SJSA1 (cell line): ENCODE measurements around the gene PTOV1. TPM values are rescaled to one million over a fixed set of nuclear protein-coding genes. Genes with fewer than 3 reads are reported as not detected.
"Not testable (repeated sequence)": the region's sequence is repeated elsewhere in the genome, so short reads cannot be mapped to it uniquely, and the experiment has no call there.

Source experiments
- DNase-seq, 2 experiments: peaks; one replicate each; pipeline ENCODE4 v3.0.0-alpha.2; 2015 to 2020; ENCODE audit warnings: low spot score in 2 of 2, low read depth in 1 of 2
- H3K27ac ChIP-seq: fragments of 250-450 bp; sonication (Bioruptor Pico); 2 replicates; pipeline ENCODE4 v1.5.1; 2020; ENCODE audit warnings: mild to moderate bottlenecking, moderate library complexity
- H3K27me3 ChIP-seq: fragments of 250-450 bp; sonication (Bioruptor Pico); replicated peaks from 2 replicates; pipeline ENCODE4 v1.5.1; 2020; ENCODE audit warnings: mild to moderate bottlenecking, moderate library complexity
- H3K36me3 ChIP-seq: fragments of 250-450 bp; sonication (Bioruptor Pico); 2 replicates; pipeline ENCODE4 v1.5.1; 2020; ENCODE audit warnings: mild to moderate bottlenecking
- H3K4me1 ChIP-seq: fragments of 250-450 bp; sonication (Bioruptor Pico); replicated peaks from 2 replicates; pipeline ENCODE4 v1.6.1; 2021; ENCODE audit warnings: mild to moderate bottlenecking
- H3K4me3 ChIP-seq: fragments of 250-450 bp; sonication (Bioruptor Pico); 2 replicates; pipeline ENCODE4 v1.5.1; 2020; ENCODE audit warnings: mild to moderate bottlenecking
- H3K9me3 ChIP-seq: fragments of 250-450 bp; sonication (Bioruptor Pico); replicated peaks from 2 replicates; pipeline ENCODE4 v1.5.1; 2020; ENCODE audit warnings: mild to moderate bottlenecking
- total RNA-seq: library from RNA; depleted of rRNA; stranded (reverse); fragments of >200 nt; shearing (Covaris generic); gene quantifications from 2 replicates; pipeline ENCODE4 v1.2.3, GENCODE V29; 2014

The PTOV1 gene
- total RNA-seq, 1 experiment from 2014 or later, result 98.0 TPM

- no peak for DNase-seq
- Histone ChIP-seq H3K9me3 (no peaks in the 10 kb centered on the region), H3K36me3 (peaks cover 15% of the 10 kb centered on the region), H3K4me1 (peaks cover 25% of the 10 kb centered on the region), H3K27ac (no peak overlapping the region), H3K27me3 (no peaks in the 10 kb centered on the region), H3K4me3 (no peak overlapping the region)
These were observed 41.0 kb upstream of the PTOV1 start for GRCh38 chr19:49809941-49810389.

GRCh38 chr19:49811328-49811727 is 39.6 kb upstream of the PTOV1 start:
- H3K4me3 ChIP-seq, result no peak overlapping the region
- H3K4me1 ChIP-seq, result peaks cover 25% of the 10 kb centered on the region
- no peaks in the 10 kb centered on the region for H3K9me3 ChIP-seq
- peaks cover 3% of the 10 kb centered on the region for H3K36me3 ChIP-seq
- no peaks in the 10 kb centered on the region for H3K27me3 ChIP-seq
- no peak for DNase-seq
- H3K27ac ChIP-seq, result no peak overlapping the region

DNA sequence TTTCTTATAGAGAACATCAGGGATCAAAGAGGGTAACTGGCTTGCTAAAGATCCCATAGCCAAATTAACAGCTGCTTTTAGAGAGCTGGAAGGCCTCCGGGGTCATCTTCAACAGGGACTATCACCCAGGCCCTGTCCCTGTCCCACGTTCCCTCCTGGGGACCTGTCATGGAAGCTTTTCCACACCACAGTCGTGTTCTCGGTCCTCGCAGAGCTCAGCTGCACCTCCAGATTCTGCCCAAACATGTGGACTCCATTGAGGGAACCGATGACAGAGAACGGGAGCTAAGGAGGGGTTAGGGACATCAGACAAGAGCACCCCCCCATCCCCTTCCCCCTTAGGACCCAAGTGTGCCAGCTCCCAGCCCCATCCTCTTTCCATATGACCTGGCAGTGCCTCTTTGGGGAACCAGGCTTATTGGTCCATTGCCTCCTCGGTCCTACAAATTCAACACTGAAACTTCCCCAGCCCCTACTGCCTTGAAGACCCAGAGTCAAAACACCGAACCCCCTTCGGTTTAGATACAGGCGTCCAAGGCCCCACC is 38.4 kb upstream of the PTOV1 start:
- DNase-seq, result no peak
- Histone ChIP-seq H3K4me1 (peaks cover 25% of the 10 kb centered on the region), H3K36me3 (no peaks in the 10 kb centered on the region), H3K27me3 (no peaks in the 10 kb centered on the region), H3K4me3 (peak overlapping the region; percentile 48), H3K27ac (peak overlapping the region; percentile 96), H3K9me3 (no peaks in the 10 kb centered on the region)

- Histone ChIP-seq H3K36me3 (peaks cover 1% of the 10 kb centered on the region; the same call in 1 of the 2 replicates), H3K9me3 (no peaks in the 10 kb centered on the region), H3K4me1 (peaks cover 25% of the 10 kb centered on the region), H3K4me3 (peak within 1 kb of the TSS; percentile 48), H3K27me3 (no peaks in the 10 kb centered on the region), H3K27ac (peak within 1 kb of the TSS; percentile 96)
- peak; percentile 95 to 97 for DNase-seq
These were observed 37.7 kb upstream of the PTOV1 start, which contains the start of gene FUZ for GRCh38 chr19:49812997-49813861. TSS of gene FUZ (minus strand) at chr19:49813292. CDS start at chr19:49813106, 186 bp downstream.

- H3K4me1 ChIP-seq, result peaks cover 23% of the 10 kb centered on the region
- H3K4me3 ChIP-seq, result peak overlapping the region; percentile 48
- no peaks in the 10 kb centered on the region for H3K27me3 ChIP-seq
- peak overlapping the region; percentile 96 for H3K27ac ChIP-seq
- H3K36me3 ChIP-seq, result peaks cover 7% of the 10 kb centered on the region; the same call in 1 of the 2 replicates
- H3K9me3 ChIP-seq, result no peaks in the 10 kb centered on the region
- no peak for DNase-seq
These were observed 36.9 kb upstream of the PTOV1 start for GRCh38 chr19:49814010-49814409.

- Histone ChIP-seq H3K27me3 (no peaks in the 10 kb centered on the region), H3K36me3 (peaks cover 11% of the 10 kb centered on the region; the same call in 1 of the 2 replicates), H3K9me3 (no peaks in the 10 kb centered on the region), H3K4me1 (peaks cover 15% of the 10 kb centered on the region), H3K4me3 (no peak overlapping the region), H3K27ac (peak overlapping the region; percentile 95; the same call in 1 of the 2 replicates)
- no peak for DNase-seq
These were observed 34.4 kb upstream of the PTOV1 start for GRCh38 chr19:49816590-49816989.

- H3K27ac ChIP-seq, result peak within 1 kb of the TSS; percentile 95
These were observed 32.9 kb upstream of the PTOV1 start, which contains the start of gene MED25 for GRCh38 chr19:49817964-49818648. TSS of gene MED25 (plus strand) at chr19:49818289. CDS start at chr19:49818342, 53 bp downstream.

DNA sequence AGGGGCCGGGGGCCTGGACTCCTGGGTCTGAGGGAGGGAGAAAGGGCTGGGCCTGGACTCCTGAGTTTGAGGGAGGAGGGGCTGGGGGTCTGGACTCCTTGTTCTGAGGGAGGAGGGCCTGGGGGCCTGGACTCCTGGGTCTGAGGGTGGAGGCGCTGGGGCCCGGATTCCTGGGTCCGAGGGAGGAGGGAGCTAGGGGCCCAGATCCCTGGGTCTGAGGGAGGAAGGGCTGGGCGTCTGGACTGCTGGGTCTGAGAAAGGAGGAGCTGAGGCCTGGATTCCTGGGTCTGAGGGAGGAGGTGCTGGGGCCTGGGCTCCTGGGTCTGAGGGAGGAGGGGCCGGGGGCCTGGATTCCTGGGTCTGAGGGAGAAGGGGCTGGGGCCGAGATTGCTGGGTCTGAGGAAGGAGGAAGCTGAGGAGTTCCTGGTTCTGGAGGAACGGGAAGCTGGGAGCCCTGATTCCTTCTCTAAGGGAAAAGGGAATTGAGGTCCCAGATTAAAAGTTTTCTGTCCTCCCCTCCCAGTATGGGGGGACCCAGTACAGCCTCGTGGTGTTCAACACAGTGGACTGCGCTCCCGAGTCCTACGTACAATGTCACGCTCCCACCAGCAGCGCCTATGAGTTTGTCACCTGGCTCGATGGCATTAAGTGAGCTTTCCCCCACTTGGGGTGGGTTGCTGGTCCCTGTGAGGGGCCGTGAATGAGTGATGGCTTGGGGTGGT is 32.1 kb upstream of the PTOV1 start:
- Histone ChIP-seq H3K27ac (peak overlapping the region; percentile 95), H3K9me3 (no peaks in the 10 kb centered on the region), H3K4me3 (peak overlapping the region; percentile 74), H3K36me3 (peaks cover 20% of the 10 kb centered on the region), H3K4me1 (peaks cover 3% of the 10 kb centered on the region; the same call in 1 of the 2 replicates), H3K27me3 (no peaks in the 10 kb centered on the region)
- peak in 1 of 2 experiments; percentile 43 for DNase-seq

More at GRCh38 chr19:49817964-49818648, 32.9 kb upstream of the PTOV1 start, which contains the start of gene MED25:
- Histone ChIP-seq H3K4me3 (peak within 1 kb of the TSS; percentile 74), H3K4me1 (peaks cover 3% of the 10 kb centered on the region), H3K27me3 (no peaks in the 10 kb centered on the region), H3K36me3 (peaks cover 14% of the 10 kb centered on the region), H3K9me3 (no peaks in the 10 kb centered on the region)
- DNase-seq, result peak; percentile 85 to 99

GRCh38 chr19:49819452-49820115 is 31.4 kb upstream of the PTOV1 start:
- H3K27me3 ChIP-seq, H3K27ac ChIP-seq, H3K4me3 ChIP-seq, H3K4me1 ChIP-seq, DNase-seq, H3K9me3 ChIP-seq: not testable (repeated sequence)
- H3K36me3 ChIP-seq, result peaks cover 20% of the 10 kb centered on the region

- Histone ChIP-seq H3K27ac (no peak overlapping the region), H3K4me1 (peaks cover 3% of the 10 kb centered on the region; the same call in 1 of the 2 replicates), H3K36me3 (peaks cover 24% of the 10 kb centered on the region), H3K27me3 (no peaks in the 10 kb centered on the region), H3K9me3 (no peaks in the 10 kb centered on the region), H3K4me3 (no peak overlapping the region)
- DNase-seq, result no peak
These were observed 30.8 kb upstream of the PTOV1 start for GRCh38 chr19:49820125-49820524.

DNA sequence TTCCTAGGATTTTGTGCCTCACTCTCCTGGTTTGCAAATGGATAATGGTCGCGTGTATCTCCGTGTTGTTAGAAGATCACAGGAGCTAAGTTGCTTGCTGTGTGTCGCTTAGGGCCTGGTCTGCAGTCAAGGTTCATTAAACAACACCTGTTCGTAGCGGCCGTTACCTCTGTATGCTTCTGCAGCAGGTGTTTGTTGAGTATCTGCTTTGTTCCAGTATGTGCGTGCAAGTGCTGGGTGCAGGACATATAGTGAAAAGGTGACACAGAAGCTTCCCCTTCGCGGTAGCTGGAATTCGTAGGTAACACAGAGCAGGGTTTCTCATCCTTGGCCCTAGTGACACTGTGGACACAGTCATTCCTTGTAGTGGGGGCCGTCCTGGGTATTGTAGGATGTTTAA is 27.5 kb upstream of the PTOV1 start:
- H3K27me3 ChIP-seq, result no peaks in the 10 kb centered on the region
- no peak for DNase-seq
- no peak overlapping the region for H3K27ac ChIP-seq
- no peak overlapping the region for H3K4me3 ChIP-seq
- peaks cover 21% of the 10 kb centered on the region for H3K36me3 ChIP-seq
- no peaks in the 10 kb centered on the region for H3K9me3 ChIP-seq
- H3K4me1 ChIP-seq, result peaks cover 3% of the 10 kb centered on the region; the same call in 1 of the 2 replicates

- no peak overlapping the region for H3K27ac ChIP-seq
- no peaks in the 10 kb centered on the region for H3K9me3 ChIP-seq
- peaks cover 20% of the 10 kb centered on the region for H3K36me3 ChIP-seq
- DNase-seq, result no peak
- H3K4me3 ChIP-seq, result no peak overlapping the region
- no peaks in the 10 kb centered on the region for H3K4me1 ChIP-seq
- H3K27me3 ChIP-seq, result no peaks in the 10 kb centered on the region
These were observed 26.3 kb upstream of the PTOV1 start for GRCh38 chr19:49824662-49825061.
